HG02870 (cell line): Measurements from ENCODE around the gene KCNG3.

Experiments
- ATAC-seq: cut with Tn5 transposase; IDR thresholded peaks from one replicate; pipeline ENCODE4 v1.9.1; 2021; ENCODE audit warnings: mild to moderate bottlenecking, moderate library complexity; ENCODE audit not compliant: unreplicated experiment

KCNG3 gene

GRCh38 chr2:42493468-42494354 is at the start of gene KCNG3:
TSS of gene KCNG3 (minus strand) at chr2:42493982. CDS start at chr2:42493501, 481 bp downstream.
- ATAC-seq = peak; percentile 47

- no peak for ATAC-seq
Observed at GRCh38 chr2:42542871-42543270, 49.1 kb upstream of the KCNG3 start.

- ATAC-seq = no peak
Observed at GRCh38 chr2:42537493-42537892, 43.7 kb upstream of the KCNG3 start.

- no peak for ATAC-seq
Observed at GRCh38 chr2:42532397-42532796, 38.6 kb upstream of the KCNG3 start.

- no peak for ATAC-seq
Observed at GRCh38 chr2:42523341-42523740, 29.6 kb upstream of the KCNG3 start.

GRCh38 chr2:42522035-42522434 is 28.3 kb upstream of the KCNG3 start:
- ATAC-seq = no peak

GRCh38 chr2:42519624-42520023 is 25.8 kb upstream of the KCNG3 start:
- ATAC-seq = no peak

- no peak for ATAC-seq
Observed at GRCh38 chr2:42516418-42516901, 22.7 kb upstream of the KCNG3 start.

- ATAC-seq = no peak
Observed at GRCh38 chr2:42513252-42513918, 19.6 kb upstream of the KCNG3 start.

- ATAC-seq = no peak
Observed at GRCh38 chr2:42510608-42511243, 16.9 kb upstream of the KCNG3 start.

- ATAC-seq = no peak
Observed at GRCh38 chr2:42510191-42510590, 16.4 kb upstream of the KCNG3 start.

- ATAC-seq = no peak
Observed at GRCh38 chr2:42504364-42505230, 10.8 kb upstream of the KCNG3 start.

GRCh38 chr2:42503291-42503690 is 9.5 kb upstream of the KCNG3 start:
- ATAC-seq = no peak

- no peak for ATAC-seq
Observed at GRCh38 chr2:42498497-42498896, 4.7 kb upstream of the KCNG3 start.

GRCh38 chr2:42495611-42496010 is 1.8 kb upstream of the KCNG3 start:
- ATAC-seq = no peak

GRCh38 chr2:42495234-42495581 is 1.4 kb upstream of the KCNG3 start:
- ATAC-seq = no peak

- peak; percentile 61 for ATAC-seq
Observed at GRCh38 chr2:42494355-42495233, 812 bp upstream of the KCNG3 start.

GRCh38 chr2:42492691-42493467 is 903 bp downstream of the KCNG3 start:
- ATAC-seq = no peak

GRCh38 chr2:42488297-42488696 is 5.5 kb downstream of the KCNG3 start:
- no peak for ATAC-seq
